HG03520 (cell line): ENCODE results near the gene CTSW.

Source experiments
- ATAC-seq: cut with Tn5 transposase; IDR thresholded peaks from one replicate; pipeline ENCODE4 v1.9.1; 2021; ENCODE audit warnings: mild to moderate bottlenecking, moderate library complexity; ENCODE audit not compliant: unreplicated experiment

Gene CTSW

DNA sequence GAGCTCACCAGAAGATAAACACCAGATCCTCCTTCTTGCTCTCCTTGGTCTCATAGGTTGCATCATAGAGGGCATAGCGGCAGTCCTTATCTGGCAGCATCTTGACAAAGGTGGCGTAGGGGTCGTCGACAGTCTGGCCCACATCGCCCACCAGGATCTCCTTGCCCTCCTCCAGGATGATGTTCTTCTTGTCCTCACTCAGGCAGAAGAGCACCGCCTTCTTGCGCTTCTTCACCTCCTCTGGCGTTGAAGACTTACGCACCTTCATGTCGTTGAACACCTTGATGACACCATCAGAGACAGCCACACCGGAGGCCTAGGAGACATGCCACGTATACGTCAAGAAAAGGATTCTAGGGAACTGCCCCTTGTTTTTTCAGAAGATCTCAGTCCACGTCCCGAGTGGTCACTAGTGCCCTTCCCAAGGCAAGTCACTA lies 23.7 kb upstream of the CTSW start:
- no peak for ATAC-seq

DNA sequence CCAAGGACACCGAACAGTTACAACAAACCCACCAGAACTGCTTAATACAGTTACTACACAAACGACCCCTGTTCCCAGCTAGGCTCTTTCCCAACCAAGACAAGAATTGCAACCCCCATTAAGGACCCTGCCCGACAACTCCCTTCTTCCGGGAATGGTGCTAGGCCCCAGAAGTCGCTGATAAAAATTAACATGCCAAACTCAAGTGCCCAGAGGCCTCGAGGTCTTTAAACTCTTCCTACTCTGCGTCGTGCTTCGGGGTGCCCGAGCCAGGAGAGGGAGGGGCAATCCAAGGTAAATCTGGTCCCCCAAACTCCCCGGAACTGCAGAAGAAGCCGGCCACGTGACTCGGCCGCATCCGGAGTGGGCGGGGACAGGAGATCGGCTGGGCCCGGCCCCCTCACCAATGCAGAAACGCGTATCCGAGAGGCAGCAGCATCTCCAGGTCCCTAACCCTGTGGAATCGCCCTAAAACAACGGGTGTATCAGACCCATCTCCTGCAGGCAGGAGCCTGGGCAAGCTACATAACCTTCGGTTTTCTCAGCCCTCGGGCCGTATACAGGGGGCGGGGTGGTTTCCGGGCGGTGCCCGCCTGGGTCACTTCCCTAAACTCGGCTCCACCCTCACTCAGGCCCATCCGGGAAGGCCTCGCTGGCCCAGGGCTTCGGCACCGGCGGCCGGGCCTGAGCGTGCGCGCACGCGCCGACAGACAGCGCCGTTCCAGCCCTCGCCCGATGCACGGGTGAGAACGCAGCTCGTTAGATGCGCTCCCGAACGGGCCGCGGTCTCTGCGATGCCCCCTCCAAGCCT lies 22.7 kb upstream of the CTSW start:
- no peak for ATAC-seq

DNA sequence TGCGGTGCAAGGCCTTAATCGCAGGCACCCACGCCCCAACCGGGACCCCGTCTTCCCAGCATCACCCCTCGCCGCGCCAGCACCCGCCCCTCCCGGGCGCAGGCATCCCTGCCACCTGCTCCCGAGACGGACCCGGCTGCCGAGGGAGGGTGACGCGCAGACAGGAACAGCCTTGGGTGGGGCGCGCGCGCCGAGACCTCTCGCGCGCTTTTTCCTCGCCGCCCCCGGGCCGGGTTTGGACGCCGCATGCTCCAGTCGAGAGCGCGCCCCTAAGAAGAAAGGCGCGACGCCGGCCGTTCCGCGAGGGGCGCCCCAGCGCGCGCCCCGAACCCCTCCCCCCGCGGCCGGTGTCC lies 22.2 kb upstream of the CTSW start:
- ATAC-seq: peak; percentile 1

DNA sequence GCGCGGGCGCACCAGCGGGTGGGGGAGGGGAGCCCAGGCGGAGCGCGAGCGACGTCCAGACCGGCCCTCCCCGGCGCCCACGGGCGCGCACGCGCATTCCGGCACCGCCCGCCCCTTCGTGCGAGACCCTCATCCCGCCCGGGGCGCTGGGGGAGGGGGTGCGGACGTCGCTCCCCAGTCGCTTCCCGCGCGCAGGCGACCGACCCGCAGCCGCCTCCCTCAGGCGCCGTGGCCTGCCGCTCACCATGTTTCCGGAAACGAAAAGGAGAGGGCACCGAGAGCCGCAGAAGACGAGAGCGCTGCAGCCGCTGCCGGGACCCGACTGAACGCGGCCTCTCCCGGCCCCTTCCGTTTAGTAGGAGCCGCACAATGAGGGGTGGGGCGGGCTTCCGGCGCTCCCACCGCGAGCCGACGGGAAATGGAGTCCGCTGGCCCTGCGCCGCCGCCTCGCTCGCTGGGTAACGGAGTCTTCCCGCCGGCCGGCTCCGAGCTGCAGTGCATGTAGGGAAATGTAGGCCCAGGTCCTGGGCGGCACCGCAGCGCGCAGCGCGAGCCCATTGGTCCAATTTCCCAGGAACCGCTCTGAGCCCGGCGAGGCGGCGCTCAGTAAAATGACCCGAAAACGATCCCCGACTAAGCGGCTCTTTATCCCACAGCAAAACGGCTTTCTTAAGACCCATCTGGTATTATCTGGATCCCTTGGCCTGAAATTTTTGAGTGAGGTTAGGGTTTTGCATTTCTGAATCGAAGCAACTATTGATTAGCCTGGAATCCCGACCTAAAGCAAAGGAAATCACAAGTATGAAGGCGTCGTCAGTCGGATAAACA lies 21.6 kb upstream of the CTSW start, which contains the start of gene CFL1:
TSS of gene CFL1 (minus strand) at position 328 of the 828 bp plus-strand sequence. CDS start at position 247, 81 bp downstream.
- ATAC-seq: peak; percentile 43

DNA sequence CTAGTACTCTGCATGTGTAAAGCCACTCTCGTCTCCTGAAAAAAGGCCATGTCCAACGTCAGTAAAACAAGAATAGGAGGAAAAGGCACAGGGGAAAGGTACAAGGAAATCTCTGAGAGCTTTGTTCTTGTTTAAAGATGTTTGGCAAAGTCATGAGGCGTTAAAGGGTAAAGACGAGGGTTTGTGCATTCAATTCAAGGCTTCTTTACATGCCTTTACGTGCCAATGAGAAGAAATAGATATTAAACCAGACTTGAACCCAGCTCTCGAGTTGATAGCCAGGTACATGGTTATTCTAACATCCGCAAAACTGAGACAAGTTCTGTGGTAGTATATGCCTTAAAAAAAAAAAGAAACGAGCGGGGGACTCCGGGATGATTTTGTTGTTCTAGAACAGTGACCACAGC lies 21.0 kb upstream of the CTSW start:
- ATAC-seq: no peak

DNA sequence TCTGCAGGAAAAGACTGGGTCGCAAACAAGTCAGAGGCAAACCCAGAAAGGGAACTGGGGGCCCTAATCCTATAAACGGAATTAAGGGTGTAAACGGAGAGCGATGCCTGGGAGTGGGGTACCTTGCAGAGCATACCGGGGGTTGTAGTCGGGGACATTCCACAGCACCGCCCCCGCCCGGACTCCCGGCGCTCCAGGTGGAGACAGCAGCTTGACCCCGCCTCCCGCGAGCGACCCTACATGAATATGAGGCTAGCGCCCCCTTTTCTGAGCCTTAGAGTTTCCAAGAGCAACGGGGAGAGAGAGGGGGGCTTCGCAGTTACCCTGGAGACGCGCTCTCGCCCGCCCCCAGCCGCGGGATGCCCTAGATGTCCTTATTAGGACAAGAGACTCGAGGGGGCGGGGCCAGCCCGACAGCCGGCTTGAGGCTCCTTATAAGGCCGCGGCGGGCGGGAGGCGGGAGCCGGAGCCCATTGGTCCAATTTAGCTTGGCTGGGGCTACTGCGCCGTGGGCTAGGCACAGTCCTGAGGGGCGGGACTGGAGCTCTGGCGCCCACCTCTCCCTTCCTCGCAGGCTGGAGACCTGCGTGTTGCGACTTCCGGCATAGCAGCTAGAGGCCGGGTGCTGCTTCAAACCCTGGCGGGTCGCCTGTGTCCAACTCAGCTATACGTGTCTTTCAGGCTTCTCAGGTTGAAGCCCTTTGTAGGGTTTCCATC lies 20.4 kb upstream of the CTSW start:
- ATAC-seq: peak; percentile 45

DNA sequence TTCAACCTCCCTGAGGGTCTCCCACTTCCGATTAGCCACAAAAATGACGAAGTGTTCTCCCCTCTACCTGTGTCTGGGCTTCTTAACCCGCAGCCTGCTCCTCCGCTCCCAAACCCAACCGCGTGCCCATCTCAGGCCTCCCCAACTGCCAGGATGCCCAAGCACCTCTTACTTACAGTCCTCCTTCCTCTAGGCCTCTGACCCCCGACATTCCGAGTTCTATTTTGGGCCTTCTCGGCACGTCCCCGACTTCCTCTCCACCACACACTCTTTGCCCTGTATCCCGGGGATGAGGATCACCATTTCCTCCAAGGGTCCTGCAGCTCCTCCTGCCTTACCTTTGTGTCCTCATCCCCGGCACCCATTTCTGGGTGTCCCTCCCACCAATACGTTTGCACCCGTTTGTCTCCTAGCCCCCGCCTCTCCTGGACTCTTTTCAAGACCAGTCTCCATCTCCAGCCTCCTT lies 19.8 kb upstream of the CTSW start:
- ATAC-seq: no peak

DNA sequence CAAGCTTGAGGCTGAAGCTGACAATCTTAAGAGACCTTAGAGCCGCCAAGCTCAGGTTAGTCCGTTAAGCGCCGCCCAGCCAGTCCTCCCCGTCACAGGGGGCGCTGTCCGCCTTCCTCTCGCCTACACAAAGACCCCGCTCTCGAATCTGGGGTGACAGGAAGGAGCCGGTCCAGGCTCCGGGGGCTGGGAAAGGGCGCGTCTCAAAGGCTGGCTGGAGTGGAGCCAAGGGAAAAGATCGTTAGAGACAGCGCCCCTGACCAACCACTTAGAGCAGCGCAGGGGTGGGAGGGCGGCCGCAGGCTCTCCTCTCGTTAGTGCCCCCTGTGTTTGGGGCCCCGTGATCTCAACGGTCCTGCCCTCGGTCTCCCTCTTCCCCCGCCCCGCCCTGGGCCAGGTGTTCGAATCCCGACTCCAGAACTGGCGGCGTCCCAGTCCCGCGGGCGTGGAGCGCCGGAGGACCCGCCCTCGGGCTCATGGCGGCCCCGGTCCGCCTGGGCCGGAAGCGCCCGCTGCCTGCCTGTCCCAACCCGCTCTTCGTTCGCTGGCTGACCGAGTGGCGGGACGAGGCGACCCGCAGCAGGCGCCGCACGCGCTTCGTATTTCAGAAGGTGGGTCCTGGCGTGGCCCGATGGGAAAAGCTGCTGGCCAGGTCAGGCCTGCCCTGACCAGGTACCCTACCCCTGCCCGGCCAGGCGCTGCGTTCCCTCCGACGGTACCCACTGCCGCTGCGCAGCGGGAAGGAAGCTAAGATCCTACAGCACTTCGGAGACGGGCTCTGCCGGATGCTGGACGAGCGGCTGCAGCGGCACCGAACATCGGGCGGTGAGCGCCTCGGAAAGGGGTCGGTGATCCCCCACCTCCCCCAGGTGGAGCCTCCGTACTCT lies 19.1 kb upstream of the CTSW start, which contains the start of gene MUS81:
TSS of gene MUS81 (plus strand) at position 156 of the 887 bp plus-strand sequence. CDS start at position 477, 321 bp downstream.
- ATAC-seq: no peak

DNA sequence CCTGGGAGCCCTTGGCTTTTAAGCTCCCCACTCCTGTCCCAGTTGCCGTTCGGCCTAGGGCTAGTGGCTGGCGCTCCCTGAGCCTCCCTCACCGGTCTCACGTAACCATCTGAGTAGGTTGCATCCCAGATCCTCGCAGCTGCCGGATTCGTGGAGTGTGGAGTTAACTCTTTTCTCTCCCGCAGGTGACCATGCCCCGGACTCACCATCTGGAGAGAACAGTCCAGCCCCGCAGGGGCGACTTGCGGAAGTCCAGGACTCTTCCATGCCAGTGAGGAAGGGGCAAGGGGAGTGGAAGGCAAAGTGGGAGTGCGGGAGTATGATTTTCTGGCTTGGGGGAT lies 18.5 kb upstream of the CTSW start:
- ATAC-seq: no peak

DNA sequence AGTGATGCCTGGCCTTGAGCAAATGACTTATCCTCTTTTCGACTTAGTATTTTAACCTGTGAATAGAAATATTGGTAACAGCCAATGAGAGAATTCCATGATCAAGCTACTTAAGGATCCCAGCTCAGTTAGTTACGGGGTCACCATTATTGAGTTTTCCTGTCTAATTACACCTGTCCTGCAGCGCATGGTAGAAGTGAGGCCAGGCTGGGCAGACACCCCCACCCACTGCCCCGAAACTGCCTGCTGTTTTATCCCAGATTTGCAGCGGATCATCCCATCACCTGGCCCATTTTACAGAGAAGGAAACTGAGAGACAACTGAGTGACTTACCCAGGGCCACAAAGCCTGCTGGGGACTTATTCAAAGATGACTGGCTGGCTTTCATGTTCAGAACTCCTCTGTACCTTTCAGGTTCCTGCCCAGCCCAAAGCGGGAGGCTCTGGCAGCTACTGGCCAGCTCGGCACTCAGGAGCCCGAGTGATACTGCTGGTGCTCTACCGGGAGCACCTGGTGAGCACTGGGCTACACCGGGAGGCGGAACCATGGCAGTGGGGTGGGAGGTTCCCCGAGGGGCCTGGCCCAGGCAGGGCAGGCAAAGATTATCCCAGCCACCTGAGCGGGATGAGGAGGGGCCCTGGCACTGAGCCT lies 18.0 kb upstream of the CTSW start:
- no peak for ATAC-seq

DNA sequence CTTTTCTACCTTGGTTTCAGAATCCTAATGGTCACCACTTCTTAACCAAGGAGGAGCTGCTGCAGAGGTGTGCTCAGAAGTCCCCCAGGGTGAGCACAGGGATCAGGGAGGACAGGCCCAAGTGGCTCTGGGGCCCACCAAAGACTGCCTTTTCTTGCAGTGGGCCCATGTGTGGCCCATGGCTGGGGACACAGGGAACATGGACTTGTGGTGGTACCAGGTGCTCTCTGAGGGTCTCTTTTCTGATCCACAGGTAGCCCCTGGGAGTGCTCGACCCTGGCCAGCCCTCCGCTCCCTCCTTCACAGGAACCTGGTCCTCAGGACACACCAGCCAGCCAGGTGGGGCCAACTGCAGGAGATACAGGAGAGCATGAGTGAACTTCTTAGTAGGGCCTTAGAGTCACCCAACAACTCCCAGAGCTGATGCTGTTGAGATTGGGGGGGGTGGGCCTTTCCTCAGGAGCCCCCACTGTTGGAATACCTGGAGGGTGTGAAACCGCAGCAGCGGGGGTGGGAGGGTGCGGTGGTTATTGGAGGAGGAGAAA lies 17.4 kb upstream of the CTSW start:
- ATAC-seq: no peak

DNA sequence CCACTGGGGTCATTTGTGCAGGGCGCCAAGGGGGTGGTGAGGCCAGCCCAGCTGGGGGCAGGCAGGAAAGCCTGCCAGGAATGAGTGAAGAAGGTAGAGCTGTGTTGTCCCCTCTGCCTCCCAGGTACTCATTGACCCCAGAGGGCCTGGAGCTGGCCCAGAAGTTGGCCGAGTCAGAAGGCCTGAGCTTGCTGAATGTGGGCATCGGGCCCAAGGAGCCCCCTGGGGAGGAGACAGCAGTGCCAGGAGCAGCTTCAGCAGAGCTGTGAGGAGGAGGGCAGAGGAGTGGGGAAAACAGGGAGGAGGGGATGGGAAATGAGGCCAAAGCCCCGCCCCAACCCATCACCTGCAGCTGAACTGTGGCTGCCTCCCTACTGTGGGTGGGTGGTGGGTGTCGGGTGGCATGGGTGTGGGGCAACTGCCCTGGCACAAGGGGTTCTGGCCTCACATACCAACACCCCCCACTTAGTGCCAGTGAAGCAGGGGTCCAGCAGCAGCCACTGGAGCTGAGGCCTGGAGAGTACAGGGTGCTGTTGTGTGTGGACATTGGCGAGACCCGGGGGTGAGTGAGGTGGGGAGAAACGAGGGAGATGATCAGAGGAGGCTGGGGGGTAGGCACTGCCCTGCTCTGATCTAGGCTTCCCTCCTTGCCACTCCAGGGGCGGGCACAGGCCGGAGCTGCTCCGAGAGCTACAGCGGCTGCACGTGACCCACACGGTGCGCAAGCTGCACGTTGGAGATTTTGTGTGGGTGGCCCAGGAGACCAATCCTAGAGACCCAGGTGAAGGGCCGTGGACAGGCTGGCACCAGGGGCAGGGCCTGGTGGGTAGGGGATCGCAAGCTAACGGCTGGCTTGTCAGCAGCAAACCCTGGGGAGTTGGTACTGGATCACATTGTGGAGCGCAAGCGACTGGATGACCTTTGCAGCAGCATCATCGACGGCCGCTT lies 16.4 kb upstream of the CTSW start:
- no peak for ATAC-seq

DNA sequence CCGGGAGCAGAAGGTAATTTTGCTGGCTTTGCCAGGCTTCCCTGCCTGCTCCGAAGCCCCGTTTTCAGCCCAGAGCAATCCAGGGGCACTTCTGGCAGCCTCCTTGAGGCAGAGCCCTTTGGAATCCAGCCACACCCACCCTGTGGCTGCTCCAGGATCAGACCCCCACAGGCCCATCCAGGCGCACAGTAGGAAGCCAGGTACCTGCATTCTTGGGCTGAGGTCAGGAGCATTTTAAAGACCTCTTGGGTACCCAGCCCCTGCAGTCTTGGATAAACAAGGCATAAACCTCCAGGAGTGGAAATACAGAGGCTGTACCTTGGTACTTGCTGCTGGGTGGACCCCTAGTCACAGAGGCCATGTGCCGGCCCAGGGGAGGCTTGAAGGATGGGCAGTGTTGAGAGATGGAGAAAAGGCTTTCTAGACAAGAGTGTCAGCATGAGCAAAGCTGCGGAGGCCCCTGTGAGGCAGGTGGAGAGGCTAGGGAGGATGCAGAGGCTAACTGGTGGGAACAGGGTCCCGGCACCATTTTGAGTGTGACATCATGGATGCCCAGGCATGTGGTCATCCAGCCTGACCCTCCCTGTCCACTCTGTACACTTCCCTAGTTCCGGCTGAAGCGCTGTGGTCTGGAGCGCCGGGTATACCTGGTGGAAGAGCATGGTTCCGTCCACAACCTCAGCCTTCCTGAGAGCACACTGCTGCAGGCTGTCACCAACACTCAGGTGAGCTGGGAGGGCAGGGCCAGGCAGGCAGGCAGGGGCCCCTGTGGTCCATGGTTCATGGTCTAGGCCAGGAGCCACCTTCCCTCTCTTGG lies 15.5 kb upstream of the CTSW start:
- no peak for ATAC-seq

DNA sequence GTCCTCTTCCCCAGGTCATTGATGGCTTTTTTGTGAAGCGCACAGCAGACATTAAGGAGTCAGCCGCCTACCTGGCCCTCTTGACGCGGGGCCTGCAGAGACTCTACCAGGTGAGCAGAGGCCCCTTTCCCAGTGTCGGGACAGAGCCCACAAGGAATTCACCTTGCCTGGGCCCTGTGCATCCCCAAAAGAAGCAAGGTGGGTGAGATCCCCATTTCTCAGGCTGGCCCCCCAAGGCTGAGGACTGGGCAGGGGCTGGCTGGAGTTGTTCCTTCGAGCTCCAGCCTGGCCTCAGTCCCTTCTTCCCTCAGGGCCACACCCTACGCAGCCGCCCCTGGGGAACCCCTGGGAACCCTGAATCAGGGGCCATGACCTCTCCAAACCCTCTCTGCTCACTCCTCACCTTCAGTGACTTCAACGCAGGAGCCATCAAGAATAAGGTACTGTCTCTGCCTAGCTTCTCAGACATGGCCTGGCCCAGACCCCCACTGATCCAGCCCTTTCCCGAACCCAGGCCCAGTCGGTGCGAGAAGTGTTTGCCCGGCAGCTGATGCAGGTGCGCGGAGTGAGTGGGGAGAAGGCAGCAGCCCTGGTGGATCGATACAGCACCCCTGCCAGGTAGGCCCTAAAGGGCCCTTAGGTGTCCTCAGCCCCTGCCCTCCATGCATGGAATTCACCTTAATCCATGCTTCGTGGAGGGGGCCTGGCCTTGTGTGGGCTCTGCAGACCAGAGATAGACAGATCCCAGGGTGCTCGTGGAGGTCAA lies 14.7 kb upstream of the CTSW start:
- ATAC-seq: no peak

DNA sequence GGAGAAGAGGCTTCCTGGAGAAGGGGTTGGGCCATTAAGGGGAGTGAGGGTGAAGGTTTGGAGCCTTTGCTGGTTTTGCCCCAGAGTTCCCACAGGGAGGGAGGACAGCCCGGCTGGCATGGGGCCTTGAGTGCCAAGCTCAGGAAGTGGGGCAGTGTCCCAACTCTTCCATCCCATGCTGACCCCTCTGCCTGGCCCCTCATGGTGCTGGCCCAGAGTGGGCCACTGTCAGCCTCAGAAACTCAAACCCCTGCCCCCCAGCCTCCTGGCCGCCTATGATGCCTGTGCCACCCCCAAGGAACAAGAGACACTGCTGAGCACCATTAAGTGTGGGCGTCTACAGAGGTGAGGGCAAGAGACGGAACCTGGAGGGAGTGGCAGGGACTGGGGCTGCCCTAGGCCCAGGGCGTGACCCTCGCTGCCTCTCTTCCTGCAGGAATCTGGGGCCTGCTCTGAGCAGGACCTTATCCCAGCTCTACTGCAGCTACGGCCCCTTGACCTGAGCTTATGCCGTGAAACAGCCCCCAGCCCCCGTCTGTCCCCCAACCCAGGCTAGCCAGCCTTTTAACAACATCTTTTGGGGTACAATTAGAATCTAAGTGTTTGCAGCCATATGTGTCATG lies 14.0 kb upstream of the CTSW start:
- no peak for ATAC-seq

DNA sequence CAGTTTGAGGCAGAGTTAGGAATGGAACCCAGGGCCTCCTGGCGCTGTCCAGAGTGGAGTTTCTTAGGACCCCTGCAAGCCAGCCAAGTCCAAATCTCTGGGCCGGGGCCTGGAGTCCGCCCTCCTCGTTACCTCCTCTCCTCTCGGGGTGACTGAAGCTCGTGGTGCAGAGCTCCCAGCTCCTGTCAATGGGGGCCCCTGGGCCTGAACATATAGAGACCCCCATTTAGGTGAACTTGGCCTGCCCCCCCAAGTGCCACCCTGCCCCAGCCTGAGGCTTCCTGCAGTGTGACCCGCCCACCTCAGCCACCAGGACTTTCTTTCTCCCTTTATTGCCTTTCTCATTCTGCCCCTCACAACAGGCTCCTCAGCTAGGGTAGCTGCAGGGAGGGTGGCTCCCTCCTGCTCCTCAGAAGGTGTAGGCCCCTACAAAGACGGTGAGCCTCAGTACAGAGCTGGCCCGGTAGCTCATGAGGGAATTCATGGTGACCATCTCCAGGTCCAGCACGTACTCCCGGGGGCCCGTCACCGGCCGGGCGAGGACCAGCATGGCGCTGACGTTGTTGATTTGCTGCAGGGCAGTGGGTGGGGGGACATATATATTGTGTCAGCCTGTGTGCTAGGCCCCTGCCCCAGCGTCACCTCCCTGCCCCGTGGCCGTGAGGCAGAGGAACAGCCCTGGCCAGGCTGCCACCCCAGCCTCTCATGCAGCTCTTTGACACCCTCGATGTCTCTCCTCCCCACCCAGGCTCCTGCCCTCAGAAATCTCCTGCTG lies 12.9 kb upstream of the CTSW start:
- no peak for ATAC-seq
